H1 (cell line): ENCODE results near the gene JAKMIP1. TPM values are rescaled to one million over a fixed set of nuclear protein-coding genes. Genes with fewer than 3 reads are reported as not detected.

ENCODE experiments used
- CTCF ChIA-PET: fragments of 300-600 bp; sonication (Branson Sonifier 250); formaldehyde crosslinking; loops from one replicate; lab custom pipeline; 2021; ENCODE audit not compliant: partially characterized antibody; lab: Charles Lee
- POLR2A ChIA-PET: fragments of 300-600 bp; sonication (Branson Sonifier 250); formaldehyde crosslinking; loops from one replicate; lab custom pipeline; 2021; ENCODE audit warnings: inconsistent platforms; ENCODE audit not compliant: partially characterized antibody; lab: Charles Lee
- DNase-seq, 2 experiments: peaks; one replicate each; pipeline versions ENCODE4 v3.0.0 to v3.0.0-alpha.2; 2010 to 2022; ENCODE audit warnings: low spot score in 2 of 2, low read depth in 1 of 2, mixed read lengths in 1 of 2
- FAIRE-seq: peaks from 2 replicates; lab custom pipeline; 2011; peaks lifted over from hg19 to GRCh38; lab: Jason Lieb, UNC
- H2AFZ ChIP-seq: 2 replicates; pipeline ENCODE4 v1.8.1; 2012; ENCODE audit warnings: low read length, inconsistent platforms
- H2AK5ac ChIP-seq: 2 replicates; pipeline ENCODE4 v1.6.1; 2013; ENCODE audit warnings: low read depth, low read length
- H2BK120ac ChIP-seq: replicated peaks from 2 replicates; pipeline ENCODE3; 2013; ENCODE audit warnings: low read depth, low read length, inconsistent platforms
- H2BK12ac ChIP-seq: 2 replicates; pipeline ENCODE4 v1.6.1; 2013; ENCODE audit warnings: low read depth, low read length
- H2BK15ac ChIP-seq: 2 replicates; pipeline ENCODE4 v1.6.1; 2013; ENCODE audit warnings: low read length
- H2BK20ac ChIP-seq: 2 replicates; pipeline ENCODE4 v1.6.1; 2013; ENCODE audit warnings: low read length
- H2BK5ac ChIP-seq: 2 replicates; pipeline ENCODE4 v1.6.1; 2013; ENCODE audit warnings: low read depth, low read length
- H3K14ac ChIP-seq: 2 replicates; pipeline ENCODE4 v1.6.1; 2013; ENCODE audit warnings: inconsistent platforms; ENCODE audit not compliant: insufficient read length
- H3K18ac ChIP-seq: 2 replicates; pipeline ENCODE4 v1.6.1; 2013; ENCODE audit warnings: low read length; ENCODE audit errors: extremely low read depth
- H3K23ac ChIP-seq: 2 replicates; pipeline ENCODE4 v1.6.1; 2013; ENCODE audit warnings: inconsistent platforms; ENCODE audit not compliant: insufficient read length
- H3K23me2 ChIP-seq: 2 replicates; pipeline ENCODE4 v1.6.1; 2013; ENCODE audit warnings: low read depth, low read length
- H3K27ac ChIP-seq: 2 replicates; pipeline ENCODE4 v1.6.1; 2011; ENCODE audit warnings: low read depth, low read length, inconsistent platforms
- H3K27me3 ChIP-seq, 4 experiments: replicated peaks in 1 of 4; 1 replicate in 1 of 4; 2 replicates in 3 of 4; pipeline versions ENCODE4 v1.6.1 to v1.8.1; 2011 to 2013; ENCODE audit warnings: low read length in 3 of 4, mild to moderate bottlenecking in 3 of 4, inconsistent platforms in 2 of 4, mixed read lengths in 2 of 4, moderate library complexity in 1 of 4; ENCODE audit not compliant: control insufficient read depth in 3 of 4, insufficient read depth in 3 of 4; ENCODE audit errors: extremely low read depth in 1 of 4
- H3K36me3 ChIP-seq, 4 experiments: 2 replicates each; pipeline versions ENCODE4 v1.6.1 to v1.8.1; 2011 to 2013; ENCODE audit warnings: mild to moderate bottlenecking in 4 of 4, low read length in 3 of 4, moderate library complexity in 2 of 4, control low read depth in 1 of 4, inconsistent platforms in 1 of 4; ENCODE audit not compliant: insufficient read depth in 4 of 4, control insufficient read depth in 2 of 4
- H3K4ac ChIP-seq: replicated peaks from 2 replicates; pipeline ENCODE3; 2013; ENCODE audit warnings: low read length, low read depth, mixed read lengths, inconsistent platforms; ENCODE audit not compliant: insufficient read length
- H3K4me1 ChIP-seq, 4 experiments: replicated peaks in 1 of 4; 1 replicate in 1 of 4; 2 replicates in 3 of 4; pipeline versions ENCODE4 v1.6.1 to v1.8.1; 2011 to 2013; ENCODE audit warnings: low read length in 3 of 4, inconsistent platforms in 2 of 4, mixed read lengths in 1 of 4; ENCODE audit not compliant: insufficient read depth in 4 of 4, control insufficient read depth in 3 of 4
- H3K4me2 ChIP-seq, 2 experiments: 2 replicates each; pipeline versions ENCODE4 v1.6.1 to v1.8.1; 2011 to 2013; ENCODE audit warnings: low read depth in 2 of 2, low read length in 2 of 2, control low read depth in 1 of 2, inconsistent platforms in 1 of 2, mild to moderate bottlenecking in 1 of 2; ENCODE audit not compliant: insufficient read depth in 1 of 2
- H3K4me3 ChIP-seq, 4 experiments: fragments of 200-600, 300-600 bp in 1 of 4; sonication (generic), shearing (Covaris generic), sonication (Bioruptor Twin) in 1 of 4; 2 replicates each; pipeline versions ENCODE4 v1.5.1 to v1.8.1; 2011 to 2016; ENCODE audit warnings: low read length in 4 of 4, low read depth in 3 of 4, control low read depth in 2 of 4, inconsistent platforms in 2 of 4, mild to moderate bottlenecking in 2 of 4, mixed read lengths in 1 of 4, moderate library complexity in 1 of 4; ENCODE audit not compliant: insufficient read depth in 2 of 4; ENCODE audit errors: extremely low read depth in 1 of 4
- H3K56ac ChIP-seq: replicated peaks from 2 replicates; pipeline ENCODE3; 2013; ENCODE audit warnings: low read depth, mild to moderate bottlenecking, mixed read lengths, low read length, inconsistent platforms; ENCODE audit not compliant: insufficient read length
- H3K79me1 ChIP-seq: 2 replicates; pipeline ENCODE4 v1.6.1; 2013; ENCODE audit warnings: low read depth, low read length, control low read depth
- H3K79me2 ChIP-seq, 2 experiments: 2 replicates each; pipeline versions ENCODE4 v1.6.1 to v1.8.1; 2012 to 2013; ENCODE audit warnings: low read length in 2 of 2, mild to moderate bottlenecking in 2 of 2, inconsistent platforms in 1 of 2; ENCODE audit not compliant: insufficient read depth in 2 of 2, control insufficient read depth in 1 of 2
- H3K9ac ChIP-seq, 4 experiments: replicated peaks in 1 of 4; 1 replicate in 1 of 4; 2 replicates in 3 of 4; pipeline versions ENCODE4 v1.6.1 to v1.8.1; 2011 to 2013; ENCODE audit warnings: low read depth in 3 of 4, low read length in 3 of 4, control low read depth in 2 of 4, mild to moderate bottlenecking in 2 of 4, moderate library complexity in 2 of 4, inconsistent platforms in 1 of 4; ENCODE audit errors: extremely low read depth in 1 of 4
- H3K9me3 ChIP-seq, 2 experiments: 2 replicates each; pipeline versions ENCODE4 v1.6.1 to v1.8.1; 2012 to 2013; ENCODE audit warnings: mild to moderate bottlenecking in 2 of 2, moderate library complexity in 2 of 2, control low read depth in 1 of 2, inconsistent platforms in 1 of 2, low read depth in 1 of 2, low read length in 1 of 2, mixed read lengths in 1 of 2; ENCODE audit not compliant: insufficient read depth in 2 of 2
- H4K20me1 ChIP-seq, 2 experiments: replicated peaks in 1 of 2; 2 replicates each; pipeline versions ENCODE3 to v1.8.1; 2011 to 2013; ENCODE audit warnings: inconsistent platforms in 2 of 2, low read length in 2 of 2, mild to moderate bottlenecking in 1 of 2; ENCODE audit not compliant: insufficient read depth in 2 of 2, control insufficient read depth in 1 of 2
- H4K5ac ChIP-seq: 2 replicates; pipeline ENCODE4 v1.6.1; 2013; ENCODE audit warnings: low read length, low read depth, mixed read lengths, inconsistent platforms; ENCODE audit not compliant: insufficient read length
- H4K8ac ChIP-seq: 2 replicates; pipeline ENCODE4 v1.8.0; 2013; ENCODE audit warnings: mild to moderate bottlenecking, moderate library complexity, low read length, inconsistent platforms; ENCODE audit not compliant: insufficient read depth; ENCODE audit errors: extremely low read depth
- H4K91ac ChIP-seq: replicated peaks from 2 replicates; pipeline ENCODE3; 2013; ENCODE audit warnings: low read length, mixed read lengths, inconsistent platforms; ENCODE audit not compliant: insufficient read length
- SP2 ChIP-seq: IDR thresholded peaks from 2 replicates; pipeline ENCODE4 v1.6.1; 2012; ENCODE audit warnings: mild to moderate bottlenecking, low read length, inconsistent platforms
- USF2 ChIP-seq: IDR thresholded peaks from 2 replicates; pipeline ENCODE4 v1.6.1; 2011; ENCODE audit warnings: low read length, improper control_type of control experiment
- WGBS, 2 experiments: shearing (Covaris generic) in 1 of 2; methylation state at CpG; one replicate each; pipeline versions ENCODE4 v1.1.6 to v1.1.7; 2013 to 2015; ENCODE audit warnings: low lambda C conversion rate in 2 of 2, mixed read lengths in 2 of 2, inconsistent platforms in 1 of 2, low coverage in 1 of 2, missing lambda C conversion rate in 1 of 2; ENCODE audit not compliant: insufficient replicate concordance in 2 of 2, insufficient coverage in 1 of 2, insufficient read length in 1 of 2; ENCODE audit errors: extremely low coverage in 1 of 2, missing lambda C conversion rate in 1 of 2; 5-methylcytosine and 5-hydroxymethylcytosine counted together
- polyA plus RNA-seq, 7 experiments: library from polyadenylated mRNA; depleted of rRNA in 3 of 7; stranded (reverse) in 5 of 7; unstranded in 2 of 7; fragments of >200 nt in 5 of 7; fragments of 200-250 nt in 2 of 7; gene quantifications; 1 replicate in 5 of 7; 2 replicates in 1 of 7; 4 replicates in 1 of 7; pipeline versions ENCODE4 v1.2.1 to v1.2.3, GENCODE V29; 2011 to 2013; ENCODE audit warnings: missing spikeins in 2 of 7, mixed read lengths in 2 of 7
- total RNA-seq: library from RNA; stranded (reverse); fragmentation: NEBNext Ultra II Directional; extraction: Animal tissue kit (Norgen Biotek cat#: 25700); gene quantifications from 2 replicates; pipeline ENCODE4 v1.2.1, GENCODE V29; 2021

Gene JAKMIP1
- total and polyA plus RNA-seq, 2 of the 8 experiments (the other 6 are each of a cell fraction or from before 2014, with no cell fraction given), result 2.5 to 4.4 TPM

DNA sequence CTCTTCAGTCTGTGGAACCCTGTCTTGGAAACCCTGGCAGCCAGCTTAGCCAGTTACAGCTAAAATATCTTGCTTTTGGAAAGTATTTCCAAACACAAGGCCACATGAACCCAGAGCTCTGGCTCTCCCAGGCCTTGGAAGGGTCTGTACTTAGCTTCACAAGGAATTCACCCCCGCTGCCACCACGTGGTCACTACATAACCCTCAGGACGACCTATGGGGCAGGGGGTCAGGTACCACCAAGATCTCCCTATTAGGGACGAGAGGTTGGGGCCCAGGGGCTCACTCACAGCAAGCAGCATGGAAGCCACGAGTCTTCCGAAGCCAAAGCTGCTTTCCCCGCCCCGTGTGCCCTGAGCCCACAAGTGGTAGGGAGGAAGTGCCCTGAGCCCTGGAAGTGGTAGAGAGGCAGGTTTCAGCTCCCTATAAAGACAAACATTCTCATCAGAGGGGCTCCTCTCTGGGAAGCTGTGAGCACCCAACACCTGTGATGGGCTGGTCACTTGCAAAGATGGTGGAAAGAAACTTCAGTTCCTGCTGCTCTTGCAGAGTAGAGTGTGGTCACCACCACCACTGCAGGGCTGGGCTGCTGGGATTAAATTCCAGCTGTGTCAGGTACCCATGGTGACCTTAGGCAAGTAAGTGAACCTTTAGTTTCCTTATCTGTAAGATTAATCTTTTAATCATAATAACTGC lies 4.7 kb upstream of the JAKMIP1 start:
- no peak overlapping the region for H3K18ac ChIP-seq
- H2BK20ac ChIP-seq, result no peak overlapping the region
- H2BK12ac ChIP-seq, result no peak overlapping the region
- no peak for TF ChIP-seq USF2
- no peak for TF ChIP-seq SP2
- H3K36me3 ChIP-seq, result no peaks in the 10 kb centered on the region
- no peak overlapping the region for H4K8ac ChIP-seq
- no peaks in the 10 kb centered on the region for H3K79me1 ChIP-seq
- FAIRE-seq, result no peak
- no peak overlapping the region for H2BK120ac ChIP-seq
- no peaks in the 10 kb centered on the region for H4K20me1 ChIP-seq
- 68% methylated on average over 8 of the region's 8 CpGs; no CpG with 5 or more reads in 1 of the 2 experiments for WGBS, 2 experiments
- H3K4ac ChIP-seq, result no peak overlapping the region
- no peak overlapping the region for H4K91ac ChIP-seq
- peaks cover 0 to 12% (median 9%) of the 10 kb centered on the region in 4 experiments; a peak in 5 of 7 replicates for H3K27me3 ChIP-seq
- no peak overlapping the region for H3K27ac ChIP-seq
- H3K9ac ChIP-seq, result no peak overlapping the region
- H3K4me1 ChIP-seq, result peaks cover 0 to 4% (median 2%) of the 10 kb centered on the region in 4 experiments; a peak in 3 of 7 replicates
- ChIA-PET CTCF (interaction anchor here (0.8 to 1.4 kb wide), 7 partner anchors 9 to 207 kb away, joined by 3 to 4 read pairs (median 4); no protein-coding TSS in a partner anchor), POLR2A (interaction anchor here (1.5 kb wide), 1 partner anchor 9 kb away, joined by 3 read pairs; no protein-coding TSS in a partner anchor)
- H3K79me2 ChIP-seq, result no peaks in the 10 kb centered on the region
- H2AK5ac ChIP-seq, result no peak overlapping the region
- DNase-seq, result no peak
- H3K23ac ChIP-seq, result no peak overlapping the region
- H3K4me3 ChIP-seq, result no peak overlapping the region
- peaks cover 7% of the 10 kb centered on the region; the same call in 1 of the 2 replicates for H3K23me2 ChIP-seq
- H3K4me2 ChIP-seq, result no peak overlapping the region
- no peak overlapping the region for H3K56ac ChIP-seq
- H2AFZ ChIP-seq, result no peak overlapping the region
- H2BK15ac ChIP-seq, result no peak overlapping the region
- H2BK5ac ChIP-seq, result no peak overlapping the region
- H4K5ac ChIP-seq, result no peak overlapping the region
- no peak overlapping the region for H3K14ac ChIP-seq
- H3K9me3 ChIP-seq, result no peaks in the 10 kb centered on the region
